ENCODE data around the gene NAV2.
"Not testable (repeated sequence)": the region's sequence is repeated elsewhere in the genome, so short reads cannot be mapped to it uniquely, and the experiment has no call there.

- not testable (repeated sequence) for TF ChIP-seq CTCF (conservative IDR thresholded peaks at IDR 0.05); EZH2 (IDR thresholded peaks at IDR 0.05; ENCODE audit: low read depth)
These were observed 294.0 kb downstream of the NAV2 start for GRCh38 chr11:20006618-20007017.

Data from PC-9 (cell line).